Testis (tissue), 3 donors: Measurements from ENCODE around the gene C19orf81. TPM values are rescaled to one million over a fixed set of nuclear protein-coding genes. Genes with fewer than 3 reads are reported as not detected.

ENCODE experiments used
- DNase-seq: peaks from one replicate; pipeline ENCODE4 v3.0.0-alpha.2; 2019
- H3K27ac ChIP-seq, 2 donors: fragments of 200-600 bp; sonication (generic); one replicate each; pipeline ENCODE4 v1.5.1; 2019
- H3K27me3 ChIP-seq: fragments of 200-600 bp; sonication (generic); one replicate; pipeline ENCODE4 v1.5.1; 2019
- H3K36me3 ChIP-seq: fragments of 200-600 bp; sonication (generic); one replicate; pipeline ENCODE4 v1.5.1; 2017; ENCODE audit warnings: low read depth; ENCODE audit errors: missing control alignments
- H3K4me1 ChIP-seq: fragments of 200-600 bp; sonication (generic); one replicate; pipeline ENCODE4 v1.5.1; 2019
- H3K4me3 ChIP-seq, 2 donors: fragments of 200-600 bp; sonication (generic); one replicate each; pipeline ENCODE4 v1.5.1; 2017 to 2019
- H3K9me3 ChIP-seq: fragments of 200-600 bp; sonication (generic); one replicate; pipeline ENCODE4 v1.5.1; 2017
- POLR2A ChIP-seq: fragments of 450-650 bp; IDR thresholded peaks from one replicate; pipeline ENCODE4 v1.6.1; 2017; ENCODE audit warnings: antibody characterized with exemption, mild to moderate bottlenecking, moderate library complexity
- WGBS, 2 donors: methylation state at CpG; one replicate each; pipeline ENCODE4 v1.1.5; 2018; 5-methylcytosine and 5-hydroxymethylcytosine counted together
- intact Hi-C: fragments of 100-400 bp; cut with DNase I; formaldehyde crosslinking; loops from one replicate; pipeline ENCODE4 v1.15.1; 2023; ENCODE audit warnings: low total_unique reads
- polyA plus RNA-seq: library from polyadenylated mRNA; stranded (reverse); fragments of 350-450 nt; fragmentation: Illumina TruSeq; extraction: RNeasy Lipid Tissue Mini Kit (QIAGEN cat#74804); gene quantifications from one replicate; pipeline ENCODE4 v1.2.3, GENCODE V29; 2014; ENCODE audit warnings: low read depth, low replicate concordance; ENCODE audit not compliant: insufficient read depth
- total RNA-seq, 2 donors: library from RNA; depleted of rRNA; stranded (reverse); fragments of >200 nt; gene quantifications; one replicate each; pipeline ENCODE4 v1.2.3, GENCODE V29; 2016
- TF ChIP-seq, protein P1 (sequence below), 3 experiments: fragments of 450-650 bp in 2 of 3; fragments of 200-600 bp in 1 of 3; sonication (generic) in 1 of 3; IDR thresholded peaks; one replicate each; pipeline ENCODE4 v1.5.1; 2016 to 2019; ENCODE audit warnings: antibody characterized with exemption in 3 of 3, mild to moderate bottlenecking in 2 of 3, moderate library complexity in 1 of 3

The C19orf81 gene
- total and polyA plus RNA-seq, 3 donors from 2014 or later, result 5.4 to 11.7 (median 10.2) TPM

DNA sequence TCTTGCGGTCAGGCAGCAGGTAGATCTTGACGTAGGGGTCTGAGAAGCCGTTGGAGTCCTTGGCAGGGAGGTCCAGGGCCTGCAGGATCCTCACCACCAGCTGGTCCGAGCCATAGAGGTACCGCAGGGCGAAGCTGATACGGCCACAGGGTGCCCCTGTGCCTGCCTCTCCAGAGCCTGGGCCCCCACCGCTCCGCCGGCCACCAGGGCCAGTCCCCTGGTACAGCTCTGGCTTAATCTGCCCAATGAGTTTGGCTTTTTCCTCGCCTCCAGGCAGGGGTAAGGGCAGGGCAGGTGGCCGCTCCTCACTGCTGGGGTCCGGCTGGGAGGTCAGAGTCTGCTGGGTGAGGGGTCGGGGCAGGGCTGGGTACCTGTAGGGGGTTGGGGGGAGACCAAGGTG, 19.4 kb upstream of the C19orf81 start:
- Histone ChIP-seq H3K4me3 (no peak overlapping the region), H3K4me1 (no peaks in the 10 kb centered on the region), H3K27me3 (no peaks in the 10 kb centered on the region), H3K9me3 (no peaks in the 10 kb centered on the region), H3K36me3 (no peaks in the 10 kb centered on the region), H3K27ac (no peak overlapping the region)
- DNase-seq, result no peak
- intact Hi-C loops, result no loop called here
- no peak for TF ChIP-seq POLR2A
- TF ChIP-seq, protein P1, sequence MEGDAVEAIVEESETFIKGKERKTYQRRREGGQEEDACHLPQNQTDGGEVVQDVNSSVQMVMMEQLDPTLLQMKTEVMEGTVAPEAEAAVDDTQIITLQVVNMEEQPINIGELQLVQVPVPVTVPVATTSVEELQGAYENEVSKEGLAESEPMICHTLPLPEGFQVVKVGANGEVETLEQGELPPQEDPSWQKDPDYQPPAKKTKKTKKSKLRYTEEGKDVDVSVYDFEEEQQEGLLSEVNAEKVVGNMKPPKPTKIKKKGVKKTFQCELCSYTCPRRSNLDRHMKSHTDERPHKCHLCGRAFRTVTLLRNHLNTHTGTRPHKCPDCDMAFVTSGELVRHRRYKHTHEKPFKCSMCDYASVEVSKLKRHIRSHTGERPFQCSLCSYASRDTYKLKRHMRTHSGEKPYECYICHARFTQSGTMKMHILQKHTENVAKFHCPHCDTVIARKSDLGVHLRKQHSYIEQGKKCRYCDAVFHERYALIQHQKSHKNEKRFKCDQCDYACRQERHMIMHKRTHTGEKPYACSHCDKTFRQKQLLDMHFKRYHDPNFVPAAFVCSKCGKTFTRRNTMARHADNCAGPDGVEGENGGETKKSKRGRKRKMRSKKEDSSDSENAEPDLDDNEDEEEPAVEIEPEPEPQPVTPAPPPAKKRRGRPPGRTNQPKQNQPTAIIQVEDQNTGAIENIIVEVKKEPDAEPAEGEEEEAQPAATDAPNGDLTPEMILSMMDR (IDR thresholded peaks at IDR 0.05), result no peak
- WGBS, 2 donors, result 82 to 85% methylated on average over 11 to 14 of the region's 14 CpGs

DNA sequence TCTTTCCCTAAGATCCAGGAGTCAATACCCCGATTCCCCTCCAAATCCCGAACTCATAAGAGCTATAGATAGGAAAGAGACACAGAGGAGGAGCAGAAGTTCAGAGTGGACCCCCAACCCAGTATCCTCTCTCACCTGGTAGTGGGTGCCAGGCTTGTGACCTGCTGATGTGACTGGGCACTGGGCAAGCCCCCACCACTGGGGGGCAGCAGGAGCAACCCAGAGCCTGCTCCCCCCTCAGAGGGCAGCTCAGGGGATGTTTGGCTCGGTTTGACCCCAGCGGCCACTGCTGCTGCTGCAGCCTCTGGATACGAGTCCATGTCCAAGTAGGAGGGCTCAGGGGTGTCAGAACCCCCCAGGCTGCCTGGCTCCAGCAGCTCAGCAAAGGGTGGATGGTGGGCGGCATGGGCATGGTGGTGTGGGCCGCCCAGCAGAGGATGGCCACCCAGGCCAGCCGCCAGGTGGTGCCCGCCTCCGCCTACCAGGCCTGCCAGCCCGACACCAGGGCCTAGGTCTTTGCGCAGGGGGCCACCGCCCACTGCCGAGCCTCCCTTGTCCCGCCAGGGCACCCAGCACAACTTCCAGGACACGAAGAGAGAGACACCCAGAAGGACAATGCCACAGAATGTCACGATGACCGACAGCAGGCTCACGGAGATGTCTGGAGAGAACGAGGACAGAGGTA, 17.0 kb upstream of the C19orf81 start:
- Histone ChIP-seq H3K9me3 (no peaks in the 10 kb centered on the region), H3K36me3 (no peaks in the 10 kb centered on the region), H3K27me3 (no peaks in the 10 kb centered on the region), H3K27ac (no peak overlapping the region), H3K4me1 (no peaks in the 10 kb centered on the region), H3K4me3 (no peak overlapping the region)
- DNase-seq, result no peak
- TF ChIP-seq, protein P1 (IDR thresholded peaks at IDR 0.05), result no peak
- TF ChIP-seq POLR2A, result no peak
- 74 to 76% methylated on average over 7 to 19 of the region's 20 CpGs for WGBS, 2 donors
- intact Hi-C loops, result no loop called here

DNA sequence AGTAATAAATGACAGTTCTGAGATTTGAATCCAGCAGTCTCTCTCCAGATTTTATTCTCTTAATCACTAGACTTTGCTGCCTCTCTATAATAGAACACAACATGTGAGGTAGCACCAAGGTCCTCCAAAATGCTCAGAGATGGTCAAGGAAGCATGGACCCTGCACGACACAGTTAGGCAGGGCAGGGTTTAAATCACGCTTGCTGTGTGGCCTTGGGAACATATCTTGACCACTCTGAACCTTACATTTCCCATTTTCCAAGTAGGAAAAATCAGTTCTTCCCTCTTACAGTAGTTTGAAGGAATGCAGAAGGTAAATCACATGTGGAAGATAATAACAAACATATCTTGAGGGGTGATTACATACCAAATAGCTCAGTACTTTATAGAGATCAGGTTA, 15.9 kb upstream of the C19orf81 start:
- DNase-seq, result no peak
- Histone ChIP-seq H3K4me3 (no peak overlapping the region), H3K27me3 (no peaks in the 10 kb centered on the region), H3K4me1 (no peaks in the 10 kb centered on the region), H3K9me3 (no peaks in the 10 kb centered on the region), H3K27ac (no peak overlapping the region), H3K36me3 (no peaks in the 10 kb centered on the region)
- 67 to 89% methylated on average over 2 of the region's 2 CpGs for WGBS, 2 donors
- intact Hi-C loops, result no loop called here
- no peak for TF ChIP-seq POLR2A
- TF ChIP-seq, protein P1 (IDR thresholded peaks at IDR 0.05), result no peak

DNA sequence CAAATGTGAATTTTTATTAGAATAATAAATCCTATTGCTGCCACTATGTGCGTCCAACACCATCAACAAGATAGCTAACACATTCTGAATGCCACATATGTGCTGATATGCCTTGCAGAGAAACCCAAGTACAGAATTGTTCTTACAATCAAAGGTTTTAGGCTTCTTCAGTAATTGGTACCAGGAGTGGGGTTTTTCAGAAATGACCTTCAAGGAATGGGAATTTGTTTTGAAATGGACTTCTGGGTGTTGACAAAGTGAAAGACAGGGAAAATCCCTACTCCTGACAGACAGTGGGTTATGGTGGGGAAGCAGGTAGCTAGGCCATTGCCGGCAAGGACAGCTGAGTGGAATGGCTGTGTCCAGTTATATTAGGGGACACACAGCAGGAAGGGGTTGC, 15.3 kb upstream of the C19orf81 start:
- no peak for DNase-seq
- TF ChIP-seq, protein P1 (IDR thresholded peaks at IDR 0.05), result no peak
- no peak for TF ChIP-seq POLR2A
- Histone ChIP-seq H3K36me3 (no peaks in the 10 kb centered on the region), H3K27me3 (no peaks in the 10 kb centered on the region), H3K4me3 (no peak overlapping the region), H3K9me3 (no peaks in the 10 kb centered on the region), H3K27ac (no peak overlapping the region), H3K4me1 (no peaks in the 10 kb centered on the region)
- intact Hi-C loops, result no loop called here
- 94 to 97% methylated on average over 2 of the region's 2 CpGs for WGBS, 2 donors
